ENCODE data around the gene P2RY13. TPM values are rescaled to one million over a fixed set of nuclear protein-coding genes. Genes with fewer than 3 reads are reported as not detected.
A peak's percentile ranks its signal among the peaks of the same experiment; 100 is the strongest.

Gene P2RY13
- total RNA-seq, 2 donors from 2014 or later: not detected

- H3K27ac Mint-ChIP-seq: no peak overlapping the region
- H3K4me3 Mint-ChIP-seq: no peak overlapping the region
- peaks cover 17% of the 10 kb centered on the region for H3K27me3 Mint-ChIP-seq
- H3K4me1 Mint-ChIP-seq: no peaks in the 10 kb centered on the region
- H3K9me3 Mint-ChIP-seq: no peaks in the 10 kb centered on the region
- no peaks in the 10 kb centered on the region for H3K36me3 Mint-ChIP-seq (ENCODE audit: low read depth)
- ATAC-seq (replicated peaks): no peak
Measured at GRCh38 chr3:151331696-151332095, 2.3 kb upstream of the P2RY13 start.

- no peak for ATAC-seq (replicated peaks)
- no peak overlapping the region for H3K4me3 Mint-ChIP-seq
- H3K27me3 Mint-ChIP-seq: peaks cover 19% of the 10 kb centered on the region
- H3K36me3 Mint-ChIP-seq (ENCODE audit: low read depth): no peaks in the 10 kb centered on the region
- no peaks in the 10 kb centered on the region for H3K9me3 Mint-ChIP-seq
- no peak overlapping the region for H3K27ac Mint-ChIP-seq
- H3K4me1 Mint-ChIP-seq: no peaks in the 10 kb centered on the region
Measured at GRCh38 chr3:151330899-151331298, 1.6 kb upstream of the P2RY13 start.

GRCh38 chr3:151330379-151330778 is 1.0 kb upstream of the P2RY13 start:
- no peak overlapping the region for H3K4me3 Mint-ChIP-seq
- ATAC-seq (replicated peaks): no peak
- no peak overlapping the region for H3K27ac Mint-ChIP-seq
- H3K4me1 Mint-ChIP-seq: no peaks in the 10 kb centered on the region
- no peaks in the 10 kb centered on the region for H3K9me3 Mint-ChIP-seq
- H3K36me3 Mint-ChIP-seq (ENCODE audit: low read depth): no peaks in the 10 kb centered on the region
- H3K27me3 Mint-ChIP-seq: peaks cover 18% of the 10 kb centered on the region

DNA sequence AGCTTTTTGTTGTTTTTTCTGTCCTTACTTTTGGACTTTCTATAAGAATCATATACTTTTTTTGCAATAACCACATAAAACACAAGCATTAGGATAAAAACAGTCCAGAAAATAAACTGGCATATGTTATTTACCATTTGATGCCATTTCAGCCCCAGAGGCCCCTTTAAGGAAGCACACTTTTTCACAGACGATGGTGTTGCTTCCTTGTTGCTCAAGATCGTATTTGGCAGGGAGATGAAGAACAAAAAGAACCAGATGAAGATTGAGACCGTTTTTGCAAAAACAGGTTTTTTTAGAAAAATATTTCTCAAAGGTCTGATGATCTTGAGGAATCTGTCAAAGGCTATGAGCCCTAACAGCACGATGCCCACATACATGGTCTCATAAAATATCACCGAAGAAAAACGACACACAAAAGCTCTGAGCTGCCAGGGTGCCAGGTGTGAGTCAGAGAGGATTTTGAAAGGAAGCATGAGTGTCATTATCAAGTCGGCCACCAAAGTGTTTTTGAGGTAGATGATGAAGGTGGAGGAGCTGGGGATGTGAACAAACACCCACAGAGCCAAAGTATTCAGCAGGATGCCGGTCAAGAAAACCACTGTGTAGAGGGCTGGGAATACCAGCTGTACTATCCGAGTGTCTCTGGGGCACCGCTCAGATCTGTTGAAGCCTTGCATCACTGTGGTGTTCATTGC is 902 bp downstream of the P2RY13 start:
- H3K4me1 Mint-ChIP-seq: peaks cover 3% of the 10 kb centered on the region
- peak overlapping the region; percentile 59 for H3K4me3 Mint-ChIP-seq
- H3K27me3 Mint-ChIP-seq: peaks cover 19% of the 10 kb centered on the region
- H3K36me3 Mint-ChIP-seq (ENCODE audit: low read depth): no peaks in the 10 kb centered on the region
- peaks cover under 1% of the 10 kb centered on the region for H3K9me3 Mint-ChIP-seq
- ATAC-seq (replicated peaks): peak; percentile 90
- H3K27ac Mint-ChIP-seq: peak overlapping the region; percentile 62

DNA sequence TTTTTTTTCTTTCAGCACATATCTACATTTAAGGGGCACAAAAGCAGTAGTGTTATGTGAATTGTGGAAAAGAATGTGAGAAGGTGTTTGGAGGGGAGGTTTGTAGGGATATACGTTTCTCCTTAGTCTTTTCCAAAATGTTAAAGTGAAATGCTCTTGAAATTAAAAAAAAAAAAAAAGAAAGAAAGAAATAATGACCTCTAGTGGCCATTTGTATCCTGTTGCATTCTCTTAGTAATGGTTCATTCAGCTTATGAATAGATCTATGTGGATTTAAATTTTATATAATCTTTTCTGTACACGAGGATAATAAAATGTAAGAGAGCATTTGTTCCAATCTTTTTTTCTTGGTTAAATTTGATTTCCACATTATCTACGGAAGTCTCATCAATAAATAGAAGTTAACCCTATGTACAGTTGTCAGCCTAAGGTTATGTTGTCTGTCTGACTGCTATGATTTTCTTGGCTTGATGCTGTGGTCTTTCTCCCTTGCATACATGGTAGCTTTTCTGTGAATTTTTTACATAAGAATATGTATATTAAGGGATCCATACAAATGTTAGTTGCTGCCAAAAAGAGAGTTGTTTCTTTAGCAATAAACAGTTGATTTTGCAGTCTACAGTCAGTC is 1.7 kb downstream of the P2RY13 start:
- Mint-ChIP-seq H3K27ac (no peak overlapping the region), H3K36me3 (ENCODE audit: low read depth) (no peaks in the 10 kb centered on the region), H3K4me1 (peaks cover 8% of the 10 kb centered on the region), H3K4me3 (peak overlapping the region; percentile 59), H3K27me3 (peaks cover 23% of the 10 kb centered on the region), H3K9me3 (peaks cover 6% of the 10 kb centered on the region)
- no peak for ATAC-seq (replicated peaks)

DNA sequence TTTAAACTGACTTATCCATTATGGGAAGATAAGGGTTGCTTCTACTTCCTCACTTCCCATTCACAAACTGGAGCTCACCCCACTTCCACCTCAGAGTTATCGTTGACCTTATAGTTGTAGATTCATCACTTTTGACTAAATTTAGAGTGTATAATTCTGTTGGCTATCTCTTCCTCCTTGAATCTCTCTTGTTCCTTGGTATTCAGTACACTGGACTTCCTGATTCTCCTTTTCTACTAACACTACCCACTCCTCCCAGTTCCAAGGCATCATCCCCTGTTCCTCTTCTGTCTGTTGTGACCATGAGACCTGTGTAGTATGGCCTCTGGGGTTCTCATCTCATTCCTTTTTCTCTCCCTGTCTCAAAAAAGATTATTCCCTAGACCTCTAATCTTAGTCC is 6.8 kb downstream of the P2RY13 start:
- ATAC-seq (replicated peaks): no peak
- no peak overlapping the region for H3K4me3 Mint-ChIP-seq
- H3K27ac Mint-ChIP-seq: no peak overlapping the region
- H3K27me3 Mint-ChIP-seq: peaks cover 14% of the 10 kb centered on the region
- no peaks in the 10 kb centered on the region for H3K36me3 Mint-ChIP-seq (ENCODE audit: low read depth)
- peaks cover 13% of the 10 kb centered on the region for H3K4me1 Mint-ChIP-seq
- peaks cover 6% of the 10 kb centered on the region for H3K9me3 Mint-ChIP-seq

- no peak overlapping the region for H3K27ac Mint-ChIP-seq
Measured at GRCh38 chr3:151321526-151321925, 7.8 kb downstream of the P2RY13 start.

DNA sequence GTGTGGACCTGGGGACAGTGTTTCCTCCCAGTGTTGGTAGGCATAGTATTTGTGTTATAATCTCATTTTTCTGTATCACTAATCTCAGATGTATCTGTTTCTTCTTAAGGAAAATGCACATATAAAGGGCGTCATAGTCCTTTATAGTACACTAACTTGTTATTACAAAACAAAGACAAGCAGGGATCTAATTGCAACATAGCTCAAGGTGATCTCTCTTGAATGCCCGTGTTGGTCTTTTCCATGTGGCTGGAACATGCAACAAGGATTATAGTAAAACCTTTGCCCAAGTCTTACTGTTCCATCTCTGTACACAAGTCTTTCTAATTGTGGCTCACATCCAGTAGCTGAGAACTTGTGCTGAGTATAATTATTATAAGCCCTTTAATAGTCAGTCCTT is 9.2 kb downstream of the P2RY13 start:
- peak overlapping the region; percentile 45 for H3K4me3 Mint-ChIP-seq
- H3K27me3 Mint-ChIP-seq: peaks cover 10% of the 10 kb centered on the region
- H3K9me3 Mint-ChIP-seq: peaks cover 6% of the 10 kb centered on the region
- no peak for ATAC-seq (replicated peaks)
- peaks cover 13% of the 10 kb centered on the region for H3K4me1 Mint-ChIP-seq
- H3K36me3 Mint-ChIP-seq (ENCODE audit: low read depth): no peaks in the 10 kb centered on the region
- H3K27ac Mint-ChIP-seq: peak overlapping the region; percentile 40

More at GRCh38 chr3:151321526-151321925, 7.8 kb downstream of the P2RY13 start:
- ATAC-seq (replicated peaks): no peak
- Mint-ChIP-seq H3K9me3 (peaks cover 6% of the 10 kb centered on the region), H3K36me3 (ENCODE audit: low read depth) (no peaks in the 10 kb centered on the region), H3K27me3 (peaks cover 14% of the 10 kb centered on the region), H3K4me3 (no peak overlapping the region), H3K4me1 (peaks cover 13% of the 10 kb centered on the region)

- no peak for ATAC-seq (replicated peaks)
- peaks cover 6% of the 10 kb centered on the region for H3K9me3 Mint-ChIP-seq
- H3K4me1 Mint-ChIP-seq: peaks cover 13% of the 10 kb centered on the region
- H3K27ac Mint-ChIP-seq: peak overlapping the region; percentile 40
- H3K36me3 Mint-ChIP-seq (ENCODE audit: low read depth): no peaks in the 10 kb centered on the region
- H3K4me3 Mint-ChIP-seq: peak overlapping the region; percentile 45
- peaks cover 10% of the 10 kb centered on the region for H3K27me3 Mint-ChIP-seq
Measured at GRCh38 chr3:151319628-151320027, 9.7 kb downstream of the P2RY13 start.

DNA sequence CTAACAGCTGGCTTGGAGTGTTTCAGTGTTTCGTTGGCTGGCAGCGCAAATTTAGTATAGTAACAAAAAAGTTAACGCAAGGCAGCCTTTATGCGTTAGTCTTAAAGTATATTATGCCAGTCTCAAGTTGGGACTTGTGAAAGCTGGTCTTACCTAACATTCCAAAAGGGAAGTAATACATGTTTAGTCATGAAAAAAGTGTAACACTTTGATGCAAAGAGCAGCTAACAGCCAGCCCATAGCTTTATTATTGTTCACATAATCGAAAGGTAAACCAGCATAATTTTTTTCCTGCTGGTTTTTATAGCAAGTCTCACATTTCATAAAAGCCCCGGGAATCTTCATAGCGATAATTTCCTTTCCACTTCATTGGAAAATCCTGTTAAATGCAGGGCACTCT is 10.4 kb downstream of the P2RY13 start:
- H3K27me3 Mint-ChIP-seq: peaks cover 10% of the 10 kb centered on the region
- H3K4me1 Mint-ChIP-seq: peaks cover 13% of the 10 kb centered on the region
- H3K27ac Mint-ChIP-seq: no peak overlapping the region
- no peak for ATAC-seq (replicated peaks)
- H3K9me3 Mint-ChIP-seq: peaks cover 6% of the 10 kb centered on the region
- no peaks in the 10 kb centered on the region for H3K36me3 Mint-ChIP-seq (ENCODE audit: low read depth)
- H3K4me3 Mint-ChIP-seq: peak overlapping the region; percentile 45

GRCh38 chr3:151318313-151318712 is 11.0 kb downstream of the P2RY13 start:
- peak overlapping the region; percentile 28 for H3K4me3 Mint-ChIP-seq
- H3K27ac Mint-ChIP-seq: peak overlapping the region; percentile 46
- peaks cover 9% of the 10 kb centered on the region for H3K4me1 Mint-ChIP-seq
- no peaks in the 10 kb centered on the region for H3K36me3 Mint-ChIP-seq (ENCODE audit: low read depth)
- ATAC-seq (replicated peaks): no peak
- peaks cover 4% of the 10 kb centered on the region for H3K9me3 Mint-ChIP-seq
- peaks cover 7% of the 10 kb centered on the region for H3K27me3 Mint-ChIP-seq

- peak within 1 kb of the TSS; percentile 80 for H3K27ac Mint-ChIP-seq
- H3K4me3 Mint-ChIP-seq: peak within 1 kb of the TSS; percentile 75
- ATAC-seq (replicated peaks): peak; percentile 84
- H3K9me3 Mint-ChIP-seq: no peaks in the 10 kb centered on the region
- peaks cover 5% of the 10 kb centered on the region for H3K4me1 Mint-ChIP-seq
- H3K27me3 Mint-ChIP-seq: peaks cover 5% of the 10 kb centered on the region
- no peaks in the 10 kb centered on the region for H3K36me3 Mint-ChIP-seq (ENCODE audit: low read depth)
Measured at GRCh38 chr3:151316267-151316991, 12.9 kb downstream of the P2RY13 start, which contains the start of gene GPR87. Gene GPR87, minus strand, starts transcription at chr3:151316820. Its CDS starts 16,720 bp downstream, at chr3:151300100.

DNA sequence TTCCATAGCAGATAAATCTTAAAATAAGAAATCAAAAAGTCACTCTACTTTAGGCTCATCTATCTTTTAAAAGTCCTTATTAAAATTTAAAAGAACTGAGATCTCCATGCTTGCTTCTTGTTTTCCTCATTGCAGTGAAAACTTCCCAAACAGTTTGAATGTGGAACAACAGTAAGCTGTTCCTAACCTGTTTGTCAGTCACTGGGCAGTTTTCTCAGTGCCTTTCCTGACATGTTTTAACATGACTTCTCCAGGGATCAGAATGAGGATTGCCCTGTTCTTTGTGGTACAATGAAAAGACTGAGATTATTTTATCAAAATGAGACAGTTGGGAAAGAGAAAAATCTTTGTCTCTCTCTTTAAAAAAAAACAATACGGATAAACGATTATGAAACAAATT is 13.5 kb downstream of the P2RY13 start:
- peak overlapping the region; percentile 75 for H3K4me3 Mint-ChIP-seq
- H3K4me1 Mint-ChIP-seq: peaks cover 5% of the 10 kb centered on the region
- no peaks in the 10 kb centered on the region for H3K9me3 Mint-ChIP-seq
- peaks cover 2% of the 10 kb centered on the region for H3K27me3 Mint-ChIP-seq
- H3K36me3 Mint-ChIP-seq (ENCODE audit: low read depth): no peaks in the 10 kb centered on the region
- H3K27ac Mint-ChIP-seq: peak overlapping the region; percentile 80
- ATAC-seq (replicated peaks): no peak

DNA sequence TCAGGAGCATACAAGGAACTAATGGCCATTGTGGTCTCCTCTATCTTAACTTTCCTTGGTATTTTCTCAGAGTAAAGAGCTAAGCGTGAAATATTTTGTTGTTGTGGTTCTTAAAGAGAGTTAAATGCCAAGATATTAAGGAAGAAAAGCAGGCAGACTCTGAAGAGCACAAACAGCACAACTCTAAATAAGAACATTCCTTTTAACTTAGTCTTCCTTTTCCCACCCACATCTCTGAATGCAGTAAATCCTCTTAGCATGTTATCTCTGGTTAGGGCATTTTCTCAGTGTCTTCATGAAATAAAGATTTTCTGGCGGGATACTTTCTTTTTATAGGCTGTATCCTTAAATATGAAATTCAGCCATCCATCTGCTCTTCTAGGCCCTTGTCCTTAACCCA is 14.2 kb downstream of the P2RY13 start:
- Mint-ChIP-seq H3K4me3 (peak overlapping the region; percentile 75), H3K4me1 (peaks cover 4% of the 10 kb centered on the region), H3K9me3 (no peaks in the 10 kb centered on the region), H3K27me3 (no peaks in the 10 kb centered on the region), H3K27ac (peak overlapping the region; percentile 80), H3K36me3 (ENCODE audit: low read depth) (no peaks in the 10 kb centered on the region)
- no peak for ATAC-seq (replicated peaks)

DNA sequence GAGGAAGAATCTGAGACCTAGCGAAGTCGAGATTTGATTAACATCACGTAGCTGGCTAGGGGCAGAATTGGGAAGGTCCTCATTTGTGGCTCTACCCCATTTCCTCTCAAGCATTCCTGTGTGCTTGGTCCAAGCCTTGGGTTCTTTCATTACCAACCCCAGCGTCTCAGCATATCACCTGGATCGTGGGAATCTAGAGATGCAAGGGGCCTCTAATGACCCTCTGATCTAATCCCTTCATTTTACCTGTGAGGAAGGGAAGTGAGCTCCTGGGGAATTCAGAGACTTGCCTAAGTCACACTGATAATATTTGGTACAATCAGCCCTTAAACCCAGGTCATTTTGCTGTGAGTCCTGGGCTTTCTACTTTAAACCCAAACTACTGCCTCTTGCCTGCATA is 14.8 kb downstream of the P2RY13 start:
- peak overlapping the region; percentile 80 for H3K27ac Mint-ChIP-seq
- H3K27me3 Mint-ChIP-seq: no peaks in the 10 kb centered on the region
- no peaks in the 10 kb centered on the region for H3K4me1 Mint-ChIP-seq
- ATAC-seq (replicated peaks): no peak
- no peaks in the 10 kb centered on the region for H3K9me3 Mint-ChIP-seq
- H3K4me3 Mint-ChIP-seq: peak overlapping the region; percentile 75
- H3K36me3 Mint-ChIP-seq (ENCODE audit: low read depth): no peaks in the 10 kb centered on the region

Data from activated T-helper 17 cell treated with anti-CD3 and anti-CD28 coated beads, Interleukin-2, amount 50 U/mL, for 72 hours (primary cell).